ENCODE results near the gene HIPK3.
"Not testable (repeated sequence)": the region's sequence is repeated elsewhere in the genome, so short reads cannot be mapped to it uniquely, and the experiment has no call there.

Gene HIPK3

GRCh38 chr11:33306821-33307220 is 49.6 kb downstream of the HIPK3 start:
- not testable (repeated sequence) for DNase-seq (ENCODE audit: low read depth)

- DNase-seq (ENCODE audit: low read depth): no peak
Observed at GRCh38 chr11:33307984-33308383, 50.8 kb downstream of the HIPK3 start.

GRCh38 chr11:33309118-33309517 is 51.9 kb downstream of the HIPK3 start:
- DNase-seq (ENCODE audit: low read depth): no peak

- no peak for DNase-seq (ENCODE audit: low read depth)
Observed at GRCh38 chr11:33310720-33311500, 53.7 kb downstream of the HIPK3 start.

- no peak for DNase-seq (ENCODE audit: low read depth)
Observed at GRCh38 chr11:33311680-33312079, 54.5 kb downstream of the HIPK3 start.

GRCh38 chr11:33315822-33316221 is 58.6 kb downstream of the HIPK3 start:
- DNase-seq (ENCODE audit: low read depth): no peak

- DNase-seq (ENCODE audit: low read depth): no peak
Observed at GRCh38 chr11:33317662-33318061, 60.5 kb downstream of the HIPK3 start.

GRCh38 chr11:33320016-33320813 is 63.0 kb downstream of the HIPK3 start:
- DNase-seq (ENCODE audit: low read depth): no peak

- no peak for DNase-seq (ENCODE audit: low read depth)
Observed at GRCh38 chr11:33320814-33321330, 63.7 kb downstream of the HIPK3 start.

GRCh38 chr11:33321422-33321821 is 64.2 kb downstream of the HIPK3 start:
- DNase-seq (ENCODE audit: low read depth): no peak

- DNase-seq (ENCODE audit: low read depth): no peak
Observed at GRCh38 chr11:33323421-33323820, 66.2 kb downstream of the HIPK3 start.

- DNase-seq (ENCODE audit: low read depth): no peak
Observed at GRCh38 chr11:33324302-33324985, 67.3 kb downstream of the HIPK3 start.

GRCh38 chr11:33325451-33325850 is 68.3 kb downstream of the HIPK3 start:
- no peak for DNase-seq (ENCODE audit: low read depth)

- no peak for DNase-seq (ENCODE audit: low read depth)
Observed at GRCh38 chr11:33329705-33330329, 72.6 kb downstream of the HIPK3 start.

- no peak for DNase-seq (ENCODE audit: low read depth)
Observed at GRCh38 chr11:33333816-33334215, 76.6 kb downstream of the HIPK3 start.

- no peak for DNase-seq (ENCODE audit: low read depth)
Observed at GRCh38 chr11:33334627-33335026, 77.4 kb downstream of the HIPK3 start.

GRCh38 chr11:33339247-33339646 is 82.1 kb downstream of the HIPK3 start:
- DNase-seq (ENCODE audit: low read depth): no peak

- no peak for DNase-seq (ENCODE audit: low read depth)
Observed at GRCh38 chr11:33344611-33345010, 87.4 kb downstream of the HIPK3 start.

- DNase-seq (ENCODE audit: low read depth): no peak
Observed at GRCh38 chr11:33347490-33348125, 90.4 kb downstream of the HIPK3 start.

GRCh38 chr11:33350287-33350686 is 93.1 kb downstream of the HIPK3 start:
- DNase-seq (ENCODE audit: low read depth): no peak

- no peak for DNase-seq (ENCODE audit: low read depth)
Observed at GRCh38 chr11:33358150-33358831, 101.1 kb downstream of the HIPK3 start.

All from HS-5 (cell line).